ENCODE results near the gene SPHK1. TPM values are rescaled to one million over a fixed set of nuclear protein-coding genes. Genes with fewer than 3 reads are reported as not detected.

Gene SPHK1
- total and polyA plus RNA-seq, 4 donors, result 3.3 to 14.5 (median 5.6) TPM

- H3K27ac ChIP-seq (ENCODE audit: low read depth, low read length), result no peak overlapping the region
- peaks cover 8% of the 10 kb centered on the region for H3K4me1 ChIP-seq (ENCODE audit: control insufficient read depth, insufficient read depth, low read length)
- no peak for DNase-seq (ENCODE audit: low read depth in 4 of 6, low spot score in 6 of 6)
- H3K27me3 ChIP-seq (ENCODE audit: control insufficient read depth, insufficient read depth, low read length), result peaks cover 4% of the 10 kb centered on the region
- H3K9me3 ChIP-seq (ENCODE audit: control insufficient read depth, insufficient read depth, low read length), result no peaks in the 10 kb centered on the region
- 86% methylated on average over 20 of the region's 21 CpGs for WGBS (ENCODE audit: insufficient coverage)
- peaks cover 90% of the 10 kb centered on the region for H3K36me3 ChIP-seq (ENCODE audit: control insufficient read depth, insufficient read depth, low read length)
- no peak overlapping the region for H3K4me3 ChIP-seq (ENCODE audit: low read depth, low read length)
Observed at GRCh38 chr17:76391200-76391715, 6.8 kb downstream of the SPHK1 start.

- peaks cover 94% of the 10 kb centered on the region for H3K36me3 ChIP-seq (ENCODE audit: control insufficient read depth, insufficient read depth, low read length)
Observed at GRCh38 chr17:76394166-76394565, 9.8 kb downstream of the SPHK1 start.

GRCh38 chr17:76395980-76396379 is 11.6 kb downstream of the SPHK1 start:
- H3K27me3 ChIP-seq (ENCODE audit: control insufficient read depth, insufficient read depth, low read length), result no peaks in the 10 kb centered on the region
- H3K9me3 ChIP-seq (ENCODE audit: control insufficient read depth, insufficient read depth, low read length), result no peaks in the 10 kb centered on the region
- peaks cover 5% of the 10 kb centered on the region for H3K4me1 ChIP-seq (ENCODE audit: control insufficient read depth, insufficient read depth, low read length)
- 96% methylated on average over 15 of the region's 15 CpGs for WGBS (ENCODE audit: insufficient coverage)
- no peak for DNase-seq (ENCODE audit: low read depth in 4 of 6, low spot score in 6 of 6)
- H3K4me3 ChIP-seq (ENCODE audit: low read depth, low read length), result no peak overlapping the region
- H3K36me3 ChIP-seq (ENCODE audit: control insufficient read depth, insufficient read depth, low read length), result peaks cover 95% of the 10 kb centered on the region
- H3K27ac ChIP-seq (ENCODE audit: low read depth, low read length), result no peak overlapping the region

More at GRCh38 chr17:76394166-76394565, 9.8 kb downstream of the SPHK1 start:
- no peak for DNase-seq (ENCODE audit: low read depth in 4 of 6, low spot score in 6 of 6)
- Histone ChIP-seq H3K4me1 (ENCODE audit: control insufficient read depth, insufficient read depth, low read length) (peaks cover 5% of the 10 kb centered on the region), H3K9me3 (ENCODE audit: control insufficient read depth, insufficient read depth, low read length) (no peaks in the 10 kb centered on the region), H3K4me3 (ENCODE audit: low read depth, low read length) (no peak overlapping the region), H3K27me3 (ENCODE audit: control insufficient read depth, insufficient read depth, low read length) (no peaks in the 10 kb centered on the region), H3K27ac (ENCODE audit: low read depth, low read length) (no peak overlapping the region)
- WGBS (ENCODE audit: insufficient coverage), result 89% methylated on average over 8 of the region's 10 CpGs

- 94% methylated on average over 5 of the region's 8 CpGs for WGBS (ENCODE audit: insufficient coverage)
- Histone ChIP-seq H3K27ac (ENCODE audit: low read depth, low read length) (no peak overlapping the region), H3K4me1 (ENCODE audit: control insufficient read depth, insufficient read depth, low read length) (peaks cover 5% of the 10 kb centered on the region), H3K36me3 (ENCODE audit: control insufficient read depth, insufficient read depth, low read length) (peaks cover 96% of the 10 kb centered on the region), H3K27me3 (ENCODE audit: control insufficient read depth, insufficient read depth, low read length) (no peaks in the 10 kb centered on the region), H3K9me3 (ENCODE audit: control insufficient read depth, insufficient read depth, low read length) (no peaks in the 10 kb centered on the region), H3K4me3 (ENCODE audit: low read depth, low read length) (no peak overlapping the region)
- DNase-seq (ENCODE audit: low read depth in 4 of 6, low spot score in 6 of 6), result no peak
Observed at GRCh38 chr17:76397184-76397583, 12.8 kb downstream of the SPHK1 start.

GRCh38 chr17:76397687-76398522 is 13.5 kb downstream of the SPHK1 start:
- WGBS (ENCODE audit: insufficient coverage), result 61% methylated on average over 14 of the region's 16 CpGs
- no peak overlapping the region for H3K4me3 ChIP-seq (ENCODE audit: low read depth, low read length)

GRCh38 chr17:76398523-76399174 is 14.2 kb downstream of the SPHK1 start:
- Histone ChIP-seq H3K9me3 (ENCODE audit: control insufficient read depth, insufficient read depth, low read length) (no peaks in the 10 kb centered on the region), H3K36me3 (ENCODE audit: control insufficient read depth, insufficient read depth, low read length) (peaks cover 95% of the 10 kb centered on the region), H3K27me3 (ENCODE audit: control insufficient read depth, insufficient read depth, low read length) (no peaks in the 10 kb centered on the region), H3K4me1 (ENCODE audit: control insufficient read depth, insufficient read depth, low read length) (peaks cover 5% of the 10 kb centered on the region), H3K4me3 (ENCODE audit: low read depth, low read length) (no peak overlapping the region), H3K27ac (ENCODE audit: low read depth, low read length) (no peak overlapping the region)
- DNase-seq (ENCODE audit: low read depth in 4 of 6, low spot score in 6 of 6), result no peak
- WGBS (ENCODE audit: insufficient coverage), result 88% methylated on average over 18 of the region's 20 CpGs

More at GRCh38 chr17:76397687-76398522, 13.5 kb downstream of the SPHK1 start:
- peak in 5 of 6 donors; percentile 67 to 92 (median 76) for DNase-seq (ENCODE audit: low read depth in 4 of 6, low spot score in 6 of 6)
- H3K9me3 ChIP-seq (ENCODE audit: control insufficient read depth, insufficient read depth, low read length), result no peaks in the 10 kb centered on the region
- H3K4me1 ChIP-seq (ENCODE audit: control insufficient read depth, insufficient read depth, low read length), result peaks cover 5% of the 10 kb centered on the region
- no peaks in the 10 kb centered on the region for H3K27me3 ChIP-seq (ENCODE audit: control insufficient read depth, insufficient read depth, low read length)
- H3K36me3 ChIP-seq (ENCODE audit: control insufficient read depth, insufficient read depth, low read length), result peaks cover 96% of the 10 kb centered on the region
- H3K27ac ChIP-seq (ENCODE audit: low read depth, low read length), result no peak overlapping the region

GRCh38 chr17:76399175-76400172 is 15.1 kb downstream of the SPHK1 start:
- DNase-seq (ENCODE audit: low read depth in 4 of 6, low spot score in 6 of 6), result no peak
- Histone ChIP-seq H3K9me3 (ENCODE audit: control insufficient read depth, insufficient read depth, low read length) (no peaks in the 10 kb centered on the region), H3K4me1 (ENCODE audit: control insufficient read depth, insufficient read depth, low read length) (peaks cover 5% of the 10 kb centered on the region), H3K4me3 (ENCODE audit: low read depth, low read length) (no peak overlapping the region), H3K27ac (ENCODE audit: low read depth, low read length) (no peak overlapping the region), H3K27me3 (ENCODE audit: control insufficient read depth, insufficient read depth, low read length) (no peaks in the 10 kb centered on the region), H3K36me3 (ENCODE audit: control insufficient read depth, insufficient read depth, low read length) (peaks cover 96% of the 10 kb centered on the region)
- WGBS (ENCODE audit: insufficient coverage), result 94% methylated on average over 32 of the region's 33 CpGs

- no peak overlapping the region for H3K27ac ChIP-seq (ENCODE audit: low read depth, low read length)
Observed at GRCh38 chr17:76402711-76403110, 18.3 kb downstream of the SPHK1 start.

GRCh38 chr17:76404256-76404655 is 19.8 kb downstream of the SPHK1 start:
- H3K27ac ChIP-seq (ENCODE audit: low read depth, low read length), result no peak overlapping the region
- no peak for DNase-seq (ENCODE audit: low read depth in 4 of 6, low spot score in 6 of 6)
- peaks cover 25% of the 10 kb centered on the region for H3K4me1 ChIP-seq (ENCODE audit: control insufficient read depth, insufficient read depth, low read length)
- no peaks in the 10 kb centered on the region for H3K27me3 ChIP-seq (ENCODE audit: control insufficient read depth, insufficient read depth, low read length)
- no peaks in the 10 kb centered on the region for H3K9me3 ChIP-seq (ENCODE audit: control insufficient read depth, insufficient read depth, low read length)
- no peak overlapping the region for H3K4me3 ChIP-seq (ENCODE audit: low read depth, low read length)
- 91% methylated on average over 6 of the region's 6 CpGs for WGBS (ENCODE audit: insufficient coverage)
- H3K36me3 ChIP-seq (ENCODE audit: control insufficient read depth, insufficient read depth, low read length), result peaks cover 64% of the 10 kb centered on the region

More at GRCh38 chr17:76402711-76403110, 18.3 kb downstream of the SPHK1 start:
- Histone ChIP-seq H3K4me3 (ENCODE audit: low read depth, low read length) (no peak overlapping the region), H3K27me3 (ENCODE audit: control insufficient read depth, insufficient read depth, low read length) (no peaks in the 10 kb centered on the region), H3K9me3 (ENCODE audit: control insufficient read depth, insufficient read depth, low read length) (no peaks in the 10 kb centered on the region), H3K4me1 (ENCODE audit: control insufficient read depth, insufficient read depth, low read length) (peaks cover 22% of the 10 kb centered on the region), H3K36me3 (ENCODE audit: control insufficient read depth, insufficient read depth, low read length) (peaks cover 80% of the 10 kb centered on the region)
- 98% methylated on average over 4 of the region's 5 CpGs for WGBS (ENCODE audit: insufficient coverage)
- no peak for DNase-seq (ENCODE audit: low read depth in 4 of 6, low spot score in 6 of 6)
